ENCODE data around the gene MINDY2. TPM values are rescaled to one million over a fixed set of nuclear protein-coding genes. Genes with fewer than 3 reads are reported as not detected.
"Not testable (repeated sequence)": the region's sequence is repeated elsewhere in the genome, so short reads cannot be mapped to it uniquely, and the experiment has no call there.

MINDY2 gene
- total RNA-seq, 2 experiments from 2014 or later, result 7.5 to 7.7 TPM

DNA sequence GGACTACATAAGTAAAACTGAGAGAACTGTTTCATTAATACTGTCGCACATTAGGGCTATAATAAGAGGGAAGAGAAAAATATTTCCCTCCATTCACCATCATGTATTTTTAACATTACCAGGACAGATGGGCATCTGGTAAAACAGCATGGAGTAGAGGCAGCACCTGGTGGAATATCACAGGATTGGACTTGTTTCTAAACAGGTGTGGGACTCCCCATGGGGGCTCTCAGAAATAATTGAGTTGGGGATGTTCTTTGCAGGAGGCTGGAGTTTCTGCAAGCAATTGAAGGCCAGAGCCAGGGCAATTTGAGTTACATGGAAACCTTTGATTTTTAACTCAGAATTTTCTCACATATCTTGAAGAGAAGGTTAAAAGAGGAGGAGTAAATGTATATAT, 8.4 kb upstream of the MINDY2 start:
- H3K4me3 Mint-ChIP-seq, result no peak overlapping the region
- H3K4me1 ChIP-seq (ENCODE audit: insufficient read depth, low read length), result no peaks in the 10 kb centered on the region
- CTCF ChIA-PET, result interaction anchor here (0.7 to 1.1 kb wide), 2 partner anchors 9 to 36 kb away, joined by 3 read pairs; partner anchors contain the start of gene MINDY2
- no peaks in the 10 kb centered on the region for H3K27me3 Mint-ChIP-seq
- intact Hi-C loops (cut with DNase I, micrococcal nuclease), result loop anchor here in 1 of 2 experiments (10.0 kb wide), 1 partner anchor 718 kb away; no protein-coding TSS in a partner anchor
- H3K27ac Mint-ChIP-seq, result no peak overlapping the region
- POLR2A ChIA-PET, result no interaction called here
- H3K4me1 Mint-ChIP-seq (ENCODE audit: low read depth), result no peaks in the 10 kb centered on the region
- ATAC-seq (ENCODE audit: poor library complexity), result no peak
- no peaks in the 10 kb centered on the region for H3K36me3 ChIP-seq (ENCODE audit: insufficient read depth, low read length)
- no peaks in the 10 kb centered on the region for H3K27me3 ChIP-seq (ENCODE audit: control insufficient read depth in 1 of 2, insufficient read depth in 2 of 2, low read length in 2 of 2)
- TF ChIP-seq CTCF (IDR thresholded peaks at IDR 0.05), result no peak
- H3K4me3 ChIP-seq (ENCODE audit: low read length), result no peak overlapping the region
- no peaks in the 10 kb centered on the region for H3K36me3 Mint-ChIP-seq (ENCODE audit: low read depth)
- H3K9me3 Mint-ChIP-seq, result peaks cover 3% of the 10 kb centered on the region
- no peak for DNase-seq
- H3K9me3 ChIP-seq (ENCODE audit: control insufficient read depth in 1 of 2, insufficient read depth in 1 of 2, low read length in 2 of 2), result peaks cover 0 to 8% of the 10 kb centered on the region in 2 experiments
- H3K27ac ChIP-seq (ENCODE audit: low read depth in 1 of 2, low read length in 2 of 2), result no peak overlapping the region

GRCh38 chr15:58764468-58764867, 6.6 kb upstream of the MINDY2 start:
- no peak overlapping the region for H3K4me3 ChIP-seq (ENCODE audit: low read length)
- Mint-ChIP-seq H3K4me3 (no peak overlapping the region), H3K4me1 (ENCODE audit: low read depth) (peaks cover 5% of the 10 kb centered on the region), H3K9me3 (peaks cover 3% of the 10 kb centered on the region), H3K36me3 (ENCODE audit: low read depth) (no peaks in the 10 kb centered on the region), H3K27ac (no peak overlapping the region), H3K27me3 (no peaks in the 10 kb centered on the region)
- H3K36me3 ChIP-seq (ENCODE audit: insufficient read depth, low read length), result no peaks in the 10 kb centered on the region
- no peaks in the 10 kb centered on the region for H3K4me1 ChIP-seq (ENCODE audit: insufficient read depth, low read length)
- H3K9me3 ChIP-seq (ENCODE audit: control insufficient read depth in 1 of 2, insufficient read depth in 1 of 2, low read length in 2 of 2), result peaks cover 0 to 8% of the 10 kb centered on the region in 2 experiments
- ATAC-seq (ENCODE audit: poor library complexity) (no peak), DNase-seq (no peak)
- POLR2A ChIA-PET, result interaction anchor here (0.6 kb wide), 1 partner anchor 1567 kb away, joined by 4 read pairs; no protein-coding TSS in a partner anchor
- CTCF ChIA-PET, result interaction anchor here (1.8 kb wide), 1 partner anchor 15 kb away, joined by 4 read pairs; the partner anchor contains the start of gene ADAM10
- no peak overlapping the region for H3K27ac ChIP-seq (ENCODE audit: low read depth in 1 of 2, low read length in 2 of 2)
- H3K27me3 ChIP-seq (ENCODE audit: control insufficient read depth in 1 of 2, insufficient read depth in 2 of 2, low read length in 2 of 2), result no peaks in the 10 kb centered on the region
- no peak for TF ChIP-seq CTCF (IDR thresholded peaks at IDR 0.05)
- intact Hi-C loops (cut with DNase I, micrococcal nuclease), result loop anchor here in 1 of 2 experiments (10.0 kb wide), 1 partner anchor 720 kb away; no protein-coding TSS in a partner anchor

GRCh38 chr15:58766290-58766689, 4.8 kb upstream of the MINDY2 start:
- Mint-ChIP-seq H3K27ac (no peak overlapping the region), H3K4me3 (peak overlapping the region; percentile 23), H3K27me3 (no peaks in the 10 kb centered on the region), H3K9me3 (peaks cover 3% of the 10 kb centered on the region), H3K4me1 (ENCODE audit: low read depth) (peaks cover 20% of the 10 kb centered on the region), H3K36me3 (ENCODE audit: low read depth) (peaks cover 4% of the 10 kb centered on the region)
- Histone ChIP-seq H3K4me3 (ENCODE audit: low read length) (no peak overlapping the region), H3K4me1 (ENCODE audit: insufficient read depth, low read length) (peaks cover 7% of the 10 kb centered on the region), H3K9me3 (ENCODE audit: control insufficient read depth in 1 of 2, insufficient read depth in 1 of 2, low read length in 2 of 2) (peaks cover 0 to 8% of the 10 kb centered on the region in 2 experiments), H3K27ac (ENCODE audit: low read depth in 1 of 2, low read length in 2 of 2) (no peak overlapping the region), H3K27me3 (ENCODE audit: control insufficient read depth in 1 of 2, insufficient read depth in 2 of 2, low read length in 2 of 2) (no peaks in the 10 kb centered on the region), H3K36me3 (ENCODE audit: insufficient read depth, low read length) (no peaks in the 10 kb centered on the region)
- no peak for TF ChIP-seq CTCF (IDR thresholded peaks at IDR 0.05)
- DNase-seq, result no peak
- POLR2A ChIA-PET, result interaction anchor here (8.4 kb wide), 1 partner anchor 19 kb away, joined by 179 read pairs; the partner anchor contains the start of gene ADAM10
- no peak for ATAC-seq (ENCODE audit: poor library complexity)
- intact Hi-C loops (cut with DNase I, micrococcal nuclease), result loop anchor here in 1 of 2 experiments (10.0 kb wide), 1 partner anchor 721 kb away; no protein-coding TSS in a partner anchor
- CTCF ChIA-PET, result no interaction called here

DNA sequence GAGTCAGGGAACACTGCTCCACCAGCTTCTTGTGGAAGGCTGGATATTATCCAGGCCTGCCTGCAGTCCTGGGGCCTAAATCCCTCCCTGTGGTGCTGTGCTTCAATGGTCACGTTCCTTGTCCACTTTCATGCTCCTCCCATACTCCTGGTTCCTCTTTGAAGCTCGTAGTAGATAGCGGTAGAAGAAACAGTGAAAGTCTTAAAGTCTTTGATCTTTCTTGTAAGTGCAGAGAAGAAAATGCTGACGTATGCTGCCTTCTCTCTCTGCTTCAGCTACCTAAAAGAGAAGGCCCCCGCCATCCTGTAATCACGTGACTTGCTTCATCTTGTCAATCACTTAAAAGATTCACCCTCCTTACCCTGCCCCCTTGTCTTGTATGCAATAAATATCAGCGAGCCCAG, 2.5 kb upstream of the MINDY2 start:
- H3K4me1 ChIP-seq (ENCODE audit: insufficient read depth, low read length), result peaks cover 20% of the 10 kb centered on the region
- H3K36me3 ChIP-seq (ENCODE audit: insufficient read depth, low read length); H3K4me3 ChIP-seq (ENCODE audit: low read length); H3K27me3 ChIP-seq (ENCODE audit: control insufficient read depth in 1 of 2, insufficient read depth in 2 of 2, low read length in 2 of 2); H3K27ac ChIP-seq (ENCODE audit: low read depth in 1 of 2, low read length in 2 of 2); ATAC-seq (ENCODE audit: poor library complexity); H3K9me3 Mint-ChIP-seq; H3K27me3 Mint-ChIP-seq; H3K9me3 ChIP-seq (ENCODE audit: control insufficient read depth in 1 of 2, insufficient read depth in 1 of 2, low read length in 2 of 2): not testable (repeated sequence)
- Mint-ChIP-seq H3K4me1 (ENCODE audit: low read depth) (peaks cover 20% of the 10 kb centered on the region), H3K4me3 (peak overlapping the region; percentile 54), H3K36me3 (ENCODE audit: low read depth) (peaks cover 14% of the 10 kb centered on the region), H3K27ac (peak overlapping the region; percentile 19)
- ChIA-PET CTCF (interaction anchor here (1.1 kb wide), 1 partner anchor 19 kb away, joined by 3 read pairs; the partner anchor contains the start of gene ADAM10), POLR2A (interaction anchor here (8.4 kb wide), 1 partner anchor 21 kb away, joined by 179 read pairs; the partner anchor contains the start of gene ADAM10)
- peak in 4 of 14 experiments; percentile 5 to 52 (median 38) for DNase-seq
- intact Hi-C loops (cut with DNase I, micrococcal nuclease), result loop anchor here in 1 of 2 experiments (2.0 to 10.0 kb wide), 2 partner anchors 14 to 724 kb away; no protein-coding TSS in a partner anchor

Data from CD4-positive, alpha-beta T cell (primary cell).